Measurements from ENCODE around the gene CD151.

Gene CD151

DNA sequence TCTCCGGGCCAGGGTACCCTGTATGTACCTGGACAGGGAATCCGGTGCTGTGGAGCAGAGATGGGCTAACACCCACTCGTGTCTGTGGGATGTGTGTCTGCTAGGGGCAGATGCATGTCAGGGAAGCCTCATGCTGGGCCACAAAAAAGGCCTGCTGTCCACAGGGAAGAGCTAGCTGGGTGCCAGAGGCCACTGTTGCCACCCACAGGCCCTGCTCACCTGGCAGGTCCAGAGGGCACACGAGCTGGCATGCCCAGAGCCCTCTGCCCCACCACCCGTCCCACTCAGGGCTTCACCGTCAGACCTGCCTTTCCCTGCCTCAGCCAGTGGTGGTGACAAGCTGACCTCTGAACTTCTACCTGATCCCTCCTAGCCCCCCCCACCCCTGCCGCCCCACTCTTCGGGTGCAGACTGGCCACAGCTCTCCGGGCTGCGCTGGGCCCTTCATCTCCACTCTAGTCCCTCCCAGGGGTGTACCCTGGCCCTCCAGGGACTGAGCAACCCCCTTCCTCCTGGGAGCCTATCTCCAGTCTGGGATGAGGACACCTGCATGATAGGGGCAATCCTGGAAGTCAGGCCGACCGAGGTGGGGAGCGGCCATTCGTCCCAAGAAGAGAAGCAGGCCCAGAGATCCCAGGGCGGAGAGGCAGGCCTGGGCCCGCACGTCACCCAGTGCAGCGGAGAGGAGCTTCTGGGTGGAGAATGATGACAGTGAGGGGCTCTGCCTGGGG is 36.0 kb upstream of the CD151 start:
- DNase-seq (ENCODE audit: low spot score): no peak
- ChIA-PET POLR2A (ENCODE audit: low non-redundant PET) (interaction anchor here (0.5 kb wide), 1 partner anchor 16 kb away, joined by 4 read pairs; no protein-coding TSS in a partner anchor), CTCF (interaction anchor here (0.6 to 1.3 kb wide), 3 partner anchors 13 to 255 kb away, joined by 3 read pairs; no protein-coding TSS in a partner anchor)
- H3K27ac ChIP-seq: peak overlapping the region; percentile 96
- TF ChIP-seq, protein P1, sequence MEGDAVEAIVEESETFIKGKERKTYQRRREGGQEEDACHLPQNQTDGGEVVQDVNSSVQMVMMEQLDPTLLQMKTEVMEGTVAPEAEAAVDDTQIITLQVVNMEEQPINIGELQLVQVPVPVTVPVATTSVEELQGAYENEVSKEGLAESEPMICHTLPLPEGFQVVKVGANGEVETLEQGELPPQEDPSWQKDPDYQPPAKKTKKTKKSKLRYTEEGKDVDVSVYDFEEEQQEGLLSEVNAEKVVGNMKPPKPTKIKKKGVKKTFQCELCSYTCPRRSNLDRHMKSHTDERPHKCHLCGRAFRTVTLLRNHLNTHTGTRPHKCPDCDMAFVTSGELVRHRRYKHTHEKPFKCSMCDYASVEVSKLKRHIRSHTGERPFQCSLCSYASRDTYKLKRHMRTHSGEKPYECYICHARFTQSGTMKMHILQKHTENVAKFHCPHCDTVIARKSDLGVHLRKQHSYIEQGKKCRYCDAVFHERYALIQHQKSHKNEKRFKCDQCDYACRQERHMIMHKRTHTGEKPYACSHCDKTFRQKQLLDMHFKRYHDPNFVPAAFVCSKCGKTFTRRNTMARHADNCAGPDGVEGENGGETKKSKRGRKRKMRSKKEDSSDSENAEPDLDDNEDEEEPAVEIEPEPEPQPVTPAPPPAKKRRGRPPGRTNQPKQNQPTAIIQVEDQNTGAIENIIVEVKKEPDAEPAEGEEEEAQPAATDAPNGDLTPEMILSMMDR (conservative IDR thresholded peaks at IDR 0.05; ENCODE audit: low read depth): no peak

DNA sequence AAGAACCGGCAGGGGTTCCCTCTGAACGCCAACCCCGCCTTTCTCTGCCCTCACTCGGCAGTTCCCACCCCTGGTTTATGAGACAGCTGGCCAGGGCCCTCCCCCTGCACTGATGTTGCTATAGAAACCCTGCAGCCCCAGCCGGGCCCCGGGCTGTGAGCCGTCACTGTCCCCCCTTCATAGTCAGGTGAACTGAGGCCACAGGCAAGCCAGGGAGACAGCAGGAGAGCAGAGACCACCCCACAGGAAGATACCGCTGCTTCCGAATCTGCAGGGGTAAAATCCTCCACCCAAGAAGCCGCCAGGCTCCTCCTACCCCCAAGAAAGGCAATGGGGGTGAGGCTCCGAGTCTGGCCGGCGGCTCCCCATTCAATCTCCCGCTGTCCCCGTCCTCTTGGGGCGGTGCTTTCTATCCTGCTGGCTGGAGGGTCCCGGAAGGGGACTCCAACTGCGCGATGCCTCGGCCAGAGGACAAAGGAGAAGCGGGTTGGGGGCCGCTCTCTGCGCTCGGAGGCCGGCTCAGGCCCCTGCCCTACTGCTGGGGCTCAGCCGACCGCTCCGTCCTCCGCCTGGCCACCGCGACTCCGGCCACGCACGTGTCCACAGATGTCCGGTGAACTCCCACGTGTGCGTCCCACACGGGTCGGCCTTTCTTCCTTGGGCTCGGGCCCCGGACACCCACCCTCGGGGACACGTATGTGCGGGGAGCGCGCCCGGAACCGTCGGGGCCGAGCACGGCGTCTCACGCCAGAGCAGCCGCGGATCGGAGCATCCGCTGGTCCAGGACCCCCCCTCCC is 35.3 kb upstream of the CD151 start:
- POLR2A ChIA-PET (ENCODE audit: low non-redundant PET): interaction anchor here (0.5 kb wide), 1 partner anchor 16 kb away, joined by 4 read pairs; no protein-coding TSS in a partner anchor
- peak; percentile 76 for DNase-seq (ENCODE audit: low spot score)
- CTCF ChIA-PET: interaction anchor here (0.8 to 1.3 kb wide), 3 partner anchors 13 to 254 kb away, joined by 3 read pairs; no protein-coding TSS in a partner anchor

DNA sequence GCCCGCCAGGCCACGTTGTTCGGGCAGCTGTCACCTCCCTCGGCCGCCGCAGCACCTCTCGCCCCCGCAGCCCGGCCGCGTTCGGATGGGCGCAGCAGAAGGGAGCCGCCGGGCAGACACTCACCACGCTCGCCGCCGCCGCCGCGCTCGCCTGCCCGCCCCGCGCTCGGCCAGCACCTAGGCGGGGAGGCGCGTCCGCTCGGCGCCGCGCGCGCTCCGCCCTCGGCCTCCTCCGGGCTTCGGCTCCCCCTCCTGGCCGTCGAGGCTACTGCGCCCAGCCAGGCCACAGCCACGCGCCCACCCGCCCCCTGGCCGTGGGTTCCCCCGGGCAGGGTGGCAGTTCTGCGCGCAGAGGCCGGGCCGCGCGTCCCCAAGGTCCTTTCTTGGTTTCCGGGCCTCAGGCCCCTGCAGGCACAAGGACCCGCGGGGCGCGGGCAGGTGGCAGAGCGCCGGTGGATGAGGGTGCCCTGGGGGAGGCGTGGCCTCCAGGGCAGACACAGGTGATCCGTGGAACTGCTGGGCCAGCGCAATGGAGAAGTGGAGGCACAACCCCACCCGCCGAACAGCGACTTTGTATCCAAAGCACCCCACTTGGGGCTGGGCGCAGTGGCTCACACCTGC is 34.5 kb upstream of the CD151 start, which contains the start of gene SLC25A22:
Gene SLC25A22 (minus strand): TSS at position 189 of the 621 bp plus-strand sequence. CDS start 3,275 bp downstream, outside the sequence.
- CTCF ChIA-PET: interaction anchor here (0.8 kb wide), 1 partner anchor 18 kb away, joined by 3 read pairs; no protein-coding TSS in a partner anchor
- POLR2A ChIA-PET (ENCODE audit: low non-redundant PET): no interaction called here
- TF ChIP-seq, protein P1 (conservative IDR thresholded peaks at IDR 0.05; ENCODE audit: low read depth): peak; percentile 93
- peak; percentile 84 for DNase-seq (ENCODE audit: low spot score)
- peak within 1 kb of the TSS; percentile 96 for H3K27ac ChIP-seq

More for the DNA sequence above, 35.3 kb upstream of the CD151 start:
- H3K27ac ChIP-seq: peak overlapping the region; percentile 96
- TF ChIP-seq, protein P1 (conservative IDR thresholded peaks at IDR 0.05; ENCODE audit: low read depth): no peak

DNA sequence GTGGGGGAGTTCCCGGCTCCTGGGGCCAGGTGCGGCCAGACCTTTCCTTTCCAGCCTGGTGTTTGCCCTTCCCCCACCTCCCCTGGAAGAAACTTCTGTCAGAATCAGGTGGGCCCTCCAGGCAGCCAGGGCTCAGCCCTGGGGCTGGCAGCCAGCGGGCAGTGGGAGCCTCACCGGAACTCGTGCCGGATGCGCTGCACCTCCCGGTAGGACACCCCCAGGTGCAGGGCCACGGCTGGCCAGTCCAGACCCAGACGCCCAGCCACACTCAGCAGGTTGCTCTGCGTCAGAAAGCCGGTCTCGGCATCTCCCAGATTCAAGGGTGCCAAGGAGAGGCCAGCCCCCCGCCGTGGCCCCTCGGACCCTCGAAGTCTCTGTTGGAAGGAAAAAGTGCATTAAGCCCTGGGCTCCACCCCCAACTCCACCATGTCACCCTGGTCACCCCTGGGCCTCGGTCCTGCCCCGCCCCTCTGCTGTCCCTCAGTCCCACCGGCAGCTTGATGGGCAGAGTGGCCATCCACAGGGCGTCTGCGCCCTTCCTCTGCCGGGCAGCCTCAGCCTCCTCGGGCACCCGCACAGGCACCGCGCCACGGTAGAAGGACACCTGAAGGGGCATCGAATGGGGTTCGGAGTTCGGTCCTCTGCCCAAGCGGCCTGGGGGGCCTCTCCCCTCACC is 33.0 kb upstream of the CD151 start:
- peak overlapping the region; percentile 96 for H3K27ac ChIP-seq
- TF ChIP-seq, protein P1 (conservative IDR thresholded peaks at IDR 0.05; ENCODE audit: low read depth): no peak
- POLR2A ChIA-PET (ENCODE audit: low non-redundant PET): no interaction called here
- no peak for DNase-seq (ENCODE audit: low spot score)
- CTCF ChIA-PET: interaction anchor here (0.6 kb wide), 1 partner anchor 132 kb away, joined by 3 read pairs; no protein-coding TSS in a partner anchor

DNA sequence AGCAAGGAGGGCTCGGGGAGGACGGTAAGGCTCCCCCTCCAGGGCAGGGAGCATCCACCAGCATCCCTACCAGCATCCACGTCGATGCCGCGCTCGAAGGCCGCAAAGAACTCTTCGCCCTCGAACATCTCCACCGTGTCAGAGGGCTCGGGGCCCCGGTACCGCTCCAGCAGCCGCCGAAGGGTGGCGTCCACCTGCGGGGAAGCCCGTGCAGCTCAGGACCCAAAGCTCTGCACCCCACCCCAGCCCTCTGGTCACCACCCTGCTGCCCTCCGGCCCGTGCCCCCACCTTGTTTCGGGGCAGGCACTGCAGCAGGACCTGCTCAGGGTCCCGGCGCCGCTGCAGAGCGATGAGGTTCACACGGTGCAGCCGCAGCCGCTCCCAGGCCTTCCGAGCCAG is 32.3 kb upstream of the CD151 start:
- ChIA-PET POLR2A (ENCODE audit: low non-redundant PET) (no interaction called here), CTCF (no interaction called here)
- TF ChIP-seq, protein P1 (conservative IDR thresholded peaks at IDR 0.05; ENCODE audit: low read depth): no peak
- DNase-seq (ENCODE audit: low spot score): no peak
- H3K27ac ChIP-seq: no peak overlapping the region

Data from RWPE1 (cell line).